ENCODE measurements around the gene CAPN5.
A peak's percentile ranks its signal among the peaks of the same experiment; 100 is the strongest.

CAPN5 gene

DNA sequence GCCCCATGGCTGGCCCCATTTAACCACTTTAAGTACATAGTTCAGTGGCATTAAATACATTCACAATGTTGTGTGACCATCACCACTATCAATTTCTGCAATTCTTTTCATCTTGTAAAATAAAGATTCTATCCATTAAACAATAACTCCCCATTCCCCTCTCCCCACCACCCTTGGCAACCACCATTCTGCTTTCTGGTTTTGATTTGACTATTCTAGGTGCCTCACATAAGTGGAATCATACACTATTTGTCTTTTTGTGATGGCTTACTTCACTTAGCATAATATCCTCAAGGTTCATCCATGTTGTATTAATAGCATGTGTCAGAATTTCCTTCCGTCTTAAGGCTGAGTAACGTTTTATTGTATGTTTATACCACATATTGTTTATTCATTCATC lies 68.3 kb downstream of the CAPN5 start:
- DNase-seq (ENCODE audit: low spot score), result no peak

DNA sequence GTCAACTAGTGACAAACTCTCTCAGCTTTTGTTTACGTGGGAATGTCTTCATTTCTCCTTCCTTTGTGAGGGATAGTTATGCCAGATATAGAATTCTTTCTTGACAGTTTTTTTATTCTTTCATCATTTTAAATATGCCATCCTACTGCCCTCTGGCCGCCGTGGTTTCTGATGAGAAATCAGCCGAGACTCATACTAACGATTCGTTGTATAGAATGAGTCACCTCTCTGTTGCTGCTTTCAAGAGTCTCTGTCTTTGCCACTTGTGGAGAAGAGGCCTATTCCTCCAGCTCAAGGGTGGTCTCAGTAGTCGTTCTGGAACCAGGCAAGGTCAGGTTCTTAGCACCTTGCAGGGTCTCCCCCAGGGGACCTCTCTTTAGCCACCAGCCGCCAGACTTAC lies 69.3 kb downstream of the CAPN5 start:
- DNase-seq (ENCODE audit: low spot score), result no peak

DNA sequence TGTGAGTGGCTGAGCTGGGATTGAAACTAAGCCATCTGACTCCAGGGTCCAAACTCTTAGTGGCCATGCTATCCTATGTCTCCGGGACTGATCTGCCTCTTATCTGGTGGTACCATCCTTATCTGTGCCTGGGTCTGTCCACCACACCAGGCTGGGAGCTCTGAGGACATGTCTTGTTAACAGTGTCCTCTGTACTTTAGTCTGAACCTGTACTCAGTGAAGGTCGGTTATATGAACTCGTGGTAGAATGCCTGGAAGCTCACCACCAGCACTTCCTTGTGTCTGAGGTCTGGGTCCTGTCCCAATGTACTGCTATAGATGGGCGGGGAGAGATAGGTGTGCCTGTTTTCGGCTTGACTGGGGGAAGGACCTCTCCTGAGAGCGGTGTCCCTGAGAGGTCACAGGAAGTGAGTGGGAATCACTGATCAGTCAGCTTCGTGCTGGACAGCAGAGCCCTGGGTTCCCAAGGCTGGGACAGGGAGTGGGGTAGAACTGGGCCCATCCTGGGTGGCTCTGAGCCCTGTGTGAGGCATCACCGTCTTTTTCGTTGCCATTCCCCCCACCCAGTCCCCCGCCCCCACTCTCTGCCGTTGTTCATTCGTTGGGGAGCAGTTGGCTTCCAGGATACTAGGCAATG lies 70.1 kb downstream of the CAPN5 start:
- DNase-seq (ENCODE audit: low spot score), result no peak

DNA sequence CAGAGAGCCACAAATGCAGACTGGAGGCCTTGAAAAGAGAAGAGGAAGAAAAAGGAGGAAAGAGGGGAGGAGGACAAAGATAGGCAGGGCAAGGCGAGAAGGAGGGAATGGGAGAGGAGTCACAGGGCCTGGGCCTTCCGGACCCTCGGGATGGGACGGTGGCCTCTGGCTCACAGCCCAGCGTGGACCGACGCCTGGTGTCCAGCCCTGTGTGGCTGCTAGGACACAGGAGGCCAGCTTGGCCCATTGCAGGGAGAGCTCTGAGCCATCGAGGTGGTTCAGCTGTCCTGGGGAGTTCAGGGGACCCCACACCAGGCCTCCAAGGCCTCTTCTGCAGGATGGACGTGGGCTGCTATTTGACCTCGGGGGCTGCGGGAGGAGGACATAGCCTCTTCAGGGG lies 70.7 kb downstream of the CAPN5 start:
- DNase-seq (ENCODE audit: low spot score), result no peak

DNA sequence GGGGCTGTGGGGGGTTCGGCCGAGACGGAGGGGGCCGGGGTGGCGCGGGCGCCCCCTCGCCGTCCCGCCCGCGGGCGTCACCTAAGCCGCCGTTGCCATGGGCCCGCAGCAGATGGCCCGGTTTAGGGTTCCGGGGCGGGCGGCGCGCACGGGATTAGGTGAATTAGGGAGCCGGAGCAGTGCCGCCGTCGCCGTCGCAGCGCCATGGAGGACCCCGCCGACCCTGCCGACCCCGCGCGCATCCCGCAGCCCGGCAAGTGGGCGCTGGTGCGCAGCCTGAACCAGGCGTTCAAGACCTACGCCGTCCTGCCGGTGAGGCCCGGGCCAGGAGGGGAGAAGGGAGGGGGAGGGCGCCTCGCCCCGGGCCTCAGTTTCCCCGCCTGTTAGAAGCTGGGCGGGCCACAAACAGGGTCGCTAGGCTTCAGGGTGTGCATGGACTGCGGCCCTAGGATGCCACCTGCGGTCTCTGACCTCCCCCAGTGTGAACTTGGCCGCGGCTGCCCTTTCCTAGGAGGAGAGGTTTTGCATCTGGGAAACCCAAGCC lies 71.4 kb downstream of the CAPN5 start:
- no peak for DNase-seq (ENCODE audit: low spot score)

DNA sequence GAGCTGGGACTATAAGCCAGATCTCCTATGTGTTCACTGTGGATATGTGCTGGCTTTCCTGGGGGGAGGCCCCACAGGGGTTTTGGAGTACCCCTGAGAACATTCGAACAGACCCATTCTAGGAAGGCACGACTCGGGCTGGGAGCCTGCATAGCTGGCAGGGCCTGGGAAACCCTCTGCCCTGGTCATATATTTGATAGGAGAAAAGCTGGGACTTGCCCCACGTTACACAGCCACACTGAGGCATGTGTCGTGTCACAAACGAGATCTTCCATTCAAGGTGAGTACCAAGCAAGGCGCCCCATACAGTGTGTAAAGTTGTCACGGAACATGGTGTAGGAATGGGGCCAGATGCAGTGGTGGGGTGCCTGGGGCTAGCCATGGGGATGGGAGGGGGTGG lies 72.4 kb downstream of the CAPN5 start:
- no peak for DNase-seq (ENCODE audit: low spot score)

DNA sequence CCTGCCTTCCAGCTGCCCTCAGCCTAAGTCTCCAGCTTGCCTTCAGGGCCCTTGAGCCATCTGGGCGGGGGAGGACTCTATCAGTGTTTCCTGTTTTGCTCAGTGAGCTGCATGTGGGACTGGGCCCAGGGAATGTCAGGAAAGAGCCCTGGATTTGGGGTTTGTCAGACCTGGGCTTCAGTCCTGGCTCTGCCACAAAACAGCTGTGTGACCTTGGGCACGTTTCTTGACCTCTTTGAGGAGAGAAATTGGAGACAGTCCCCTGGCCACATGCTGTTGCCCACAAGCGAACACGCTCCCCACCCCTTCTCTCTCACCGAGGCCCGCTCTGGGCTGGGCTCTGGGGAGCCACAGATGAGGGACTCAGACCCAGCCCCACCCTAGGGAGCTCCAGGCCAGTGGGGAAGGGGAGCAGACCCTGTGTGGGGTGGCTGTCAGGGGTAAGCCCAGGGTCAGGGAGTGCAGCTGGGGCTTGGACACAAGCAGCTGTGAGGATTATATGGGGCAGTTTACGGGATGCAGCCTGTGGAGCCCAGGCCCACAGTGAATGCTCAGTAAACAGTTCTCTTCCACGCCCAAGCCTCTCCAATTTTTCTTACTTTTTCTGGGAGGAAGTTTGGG lies 73.6 kb downstream of the CAPN5 start:
- DNase-seq (ENCODE audit: low spot score), result no peak

DNA sequence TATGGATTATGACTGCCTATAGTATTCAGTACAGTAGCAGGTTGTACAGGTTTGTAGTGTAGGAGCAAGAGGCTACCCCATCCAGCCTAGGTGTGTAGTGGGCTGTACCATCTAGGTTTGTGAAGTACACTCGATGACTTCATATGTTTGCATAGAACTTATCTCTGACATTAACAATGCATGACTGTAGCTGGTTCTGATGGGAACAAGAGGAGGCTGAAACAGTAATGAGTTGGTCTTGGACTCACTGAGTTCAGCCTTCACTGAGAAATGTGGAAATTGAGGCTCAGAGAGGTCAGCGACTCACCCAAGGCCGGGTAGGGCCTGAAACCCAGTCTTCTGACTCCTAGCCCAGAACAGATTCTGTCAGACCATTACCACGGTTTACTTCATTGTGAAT lies 74.3 kb downstream of the CAPN5 start:
- DNase-seq (ENCODE audit: low spot score), result no peak

DNA sequence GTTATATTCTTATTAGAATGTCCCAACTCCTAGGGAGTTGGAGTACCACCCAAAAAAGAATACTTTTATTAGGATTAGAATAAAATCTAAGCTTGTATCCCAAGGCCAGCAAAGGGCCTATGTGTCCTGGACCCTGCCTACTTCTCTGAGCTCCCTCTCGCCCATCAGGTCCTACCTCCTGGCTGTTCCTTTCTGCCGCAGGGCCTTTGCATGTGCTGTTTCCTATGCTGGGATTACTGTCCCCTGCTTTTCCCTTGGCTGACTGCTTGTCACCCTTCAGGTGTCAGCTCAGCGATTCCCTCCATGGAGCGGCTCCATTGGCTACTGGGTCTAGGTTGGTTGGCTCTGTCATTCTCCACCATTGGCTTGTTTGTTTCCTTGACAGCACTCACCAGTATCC lies 74.7 kb downstream of the CAPN5 start:
- no peak for DNase-seq (ENCODE audit: low spot score)

DNA sequence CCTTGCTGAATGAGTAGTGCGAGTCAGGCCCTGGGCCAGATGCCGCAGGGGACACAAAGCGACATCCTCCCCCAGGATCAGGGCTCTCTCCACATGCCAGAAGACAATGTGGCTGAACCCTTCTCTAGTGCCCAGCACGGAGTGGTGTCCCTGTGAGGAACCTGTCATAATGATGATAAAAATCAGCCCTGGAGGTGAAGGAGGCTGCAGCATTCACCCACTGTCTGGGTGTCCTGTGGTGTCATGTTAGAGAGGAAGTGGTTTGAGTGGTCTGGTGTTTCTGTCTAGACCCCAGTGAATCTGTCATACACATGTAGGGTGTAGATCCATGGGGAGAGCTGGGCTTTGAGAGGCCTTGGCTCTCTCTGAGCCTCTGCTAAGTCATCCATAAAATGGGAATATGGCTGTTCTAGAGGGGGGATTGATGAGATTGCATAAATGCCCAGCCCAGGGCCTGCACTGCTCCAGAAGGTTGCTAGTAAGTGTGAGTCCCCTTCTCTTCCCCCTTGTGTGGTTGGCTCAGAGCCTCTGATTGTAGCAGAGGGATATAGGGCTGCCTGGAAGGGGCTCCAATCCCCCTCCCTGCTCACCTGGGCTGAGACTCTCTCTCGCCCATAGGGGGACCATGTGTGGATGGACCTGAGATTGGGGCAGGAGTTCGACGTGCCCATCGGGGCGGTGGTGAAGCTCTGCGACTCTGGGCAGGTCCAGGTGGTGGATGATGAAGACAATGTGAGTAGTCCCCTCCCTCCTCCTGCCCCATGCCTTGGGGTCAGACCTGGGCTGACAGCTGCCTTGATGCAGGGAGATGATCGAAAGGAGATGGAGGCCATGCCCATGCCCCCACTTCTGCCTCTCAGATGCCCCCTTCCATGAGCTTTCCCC lies 75.6 kb downstream of the CAPN5 start:
- DNase-seq (ENCODE audit: low spot score), result no peak

DNA sequence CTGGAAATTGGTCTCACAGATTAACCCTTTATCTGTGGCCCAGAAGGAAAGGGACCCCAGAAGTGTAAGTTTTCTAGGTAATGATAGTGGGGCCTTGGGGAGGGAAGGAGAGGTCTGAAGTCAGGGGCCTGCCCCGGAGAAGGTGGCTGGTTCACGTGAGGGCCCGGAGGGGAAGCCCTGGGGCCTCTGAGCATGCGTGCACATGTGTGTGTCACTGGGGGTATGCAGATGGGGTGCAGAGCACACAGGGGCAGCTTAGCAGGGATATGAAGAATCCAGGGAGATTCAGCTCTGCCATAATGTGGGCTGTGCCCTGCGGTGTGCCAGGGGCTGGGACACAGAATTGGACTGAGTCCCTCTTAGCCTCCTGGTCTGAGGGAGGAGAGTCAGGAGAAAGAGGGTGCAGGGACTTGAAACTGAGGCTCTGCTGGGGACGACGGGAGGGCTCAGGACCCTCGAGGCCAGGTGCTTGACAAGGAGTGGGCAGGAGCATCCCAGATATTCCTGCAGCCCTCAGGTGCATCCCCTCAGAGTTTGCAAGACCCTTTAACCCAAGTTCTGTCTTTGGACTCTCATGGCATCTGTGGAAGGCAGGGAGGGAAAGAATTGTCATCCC lies 76.7 kb downstream of the CAPN5 start:
- no peak for DNase-seq (ENCODE audit: low spot score)

DNA sequence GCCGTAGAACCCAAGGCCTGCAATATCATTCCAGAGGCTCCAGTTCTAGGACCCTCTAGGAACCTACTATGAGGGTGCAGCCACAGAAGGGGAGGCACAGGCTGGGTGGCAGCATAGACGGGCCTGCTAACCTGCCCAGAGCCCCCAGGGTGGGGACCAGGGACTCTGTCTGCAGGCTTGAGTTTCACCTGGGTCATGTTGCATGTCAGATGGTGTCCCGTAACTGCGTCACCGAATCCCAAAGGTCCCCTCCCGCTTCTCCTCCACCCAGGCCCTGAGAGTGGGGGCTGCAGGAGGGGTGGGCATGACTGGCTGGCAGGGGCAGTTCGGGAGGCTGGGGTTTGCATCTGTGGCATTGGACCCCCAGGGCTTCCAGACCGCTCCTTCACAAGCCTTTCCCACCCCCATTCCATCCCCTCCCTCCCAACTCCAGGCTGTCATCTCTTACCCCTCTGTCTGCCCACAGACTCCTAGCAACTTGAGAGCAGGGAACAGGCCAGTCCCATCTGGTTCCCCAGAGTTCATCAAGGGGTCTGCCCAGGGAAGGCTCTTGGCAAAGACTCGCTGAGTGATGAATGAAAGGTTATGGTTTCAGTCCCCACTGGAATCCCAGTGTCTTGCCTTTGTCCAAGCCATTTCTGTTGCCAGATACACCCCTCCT lies 77.6 kb downstream of the CAPN5 start:
- DNase-seq (ENCODE audit: low spot score), result no peak

DNA sequence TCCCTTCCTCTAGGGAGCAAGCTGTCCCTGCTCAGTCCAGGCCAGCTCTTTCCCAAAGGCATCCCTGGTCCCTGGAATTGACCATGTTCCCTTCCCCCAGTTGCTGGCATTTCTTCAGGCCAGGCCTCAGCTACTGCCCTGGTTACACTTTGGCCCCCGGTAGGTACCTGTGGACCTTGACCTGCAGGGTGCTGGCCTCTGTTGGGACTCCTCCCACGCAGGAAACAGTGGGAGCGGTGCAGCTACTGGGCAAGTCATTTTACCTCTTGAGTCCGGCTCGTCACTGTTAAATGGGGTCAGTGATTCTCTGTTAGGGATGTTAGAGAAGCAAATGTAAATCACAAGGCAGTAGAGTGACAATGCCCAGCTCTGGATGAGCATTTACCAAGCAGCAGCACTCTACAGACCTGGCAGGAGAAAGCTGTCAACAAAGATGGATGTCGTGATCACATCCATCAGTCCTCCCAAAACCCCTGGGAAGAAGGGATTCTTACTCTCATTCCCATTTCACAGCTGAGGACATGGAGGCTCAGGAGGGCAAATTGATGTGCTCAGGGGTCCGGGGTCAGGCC lies 78.2 kb downstream of the CAPN5 start:
- DNase-seq (ENCODE audit: low spot score), result peak; percentile 75

DNA sequence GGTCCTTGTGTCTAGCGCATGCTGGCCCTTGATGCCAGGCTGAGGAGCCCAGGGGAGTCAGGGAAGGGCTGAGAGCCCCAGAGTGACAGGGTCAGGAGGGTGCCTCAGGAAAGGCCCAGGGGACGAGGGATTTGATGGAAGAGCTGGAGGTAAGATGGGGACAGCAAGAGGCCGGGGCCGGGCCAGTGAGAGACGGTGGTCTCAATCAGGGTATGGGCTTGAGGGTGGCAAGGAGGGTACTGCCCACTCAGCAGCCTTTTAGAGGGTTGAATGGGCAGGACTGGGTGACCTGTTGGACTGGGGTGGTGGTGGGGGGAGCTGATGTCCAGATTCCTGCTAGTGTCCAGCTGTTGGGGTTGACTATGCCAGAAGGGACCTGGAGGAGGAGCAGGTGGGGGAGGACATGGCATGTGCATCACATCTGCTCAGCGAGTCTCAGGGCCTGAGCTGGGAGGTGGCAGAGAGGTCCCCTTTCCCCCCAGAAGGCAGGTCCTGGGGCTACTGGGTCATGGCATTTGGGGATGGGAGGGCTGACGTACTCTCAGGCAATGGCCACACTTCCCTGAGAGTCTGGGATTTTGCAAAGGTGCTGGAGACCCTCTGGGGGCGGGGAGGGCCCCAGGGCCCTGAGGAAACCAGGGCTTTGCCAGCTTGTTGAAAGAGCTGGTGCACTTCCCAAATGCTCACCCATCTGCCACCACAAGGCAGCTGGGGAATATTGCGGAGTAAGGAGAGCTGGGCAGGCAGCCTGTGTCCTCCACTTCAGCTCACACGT lies 79.7 kb downstream of the CAPN5 start:
- DNase-seq (ENCODE audit: low spot score), result no peak

DNA sequence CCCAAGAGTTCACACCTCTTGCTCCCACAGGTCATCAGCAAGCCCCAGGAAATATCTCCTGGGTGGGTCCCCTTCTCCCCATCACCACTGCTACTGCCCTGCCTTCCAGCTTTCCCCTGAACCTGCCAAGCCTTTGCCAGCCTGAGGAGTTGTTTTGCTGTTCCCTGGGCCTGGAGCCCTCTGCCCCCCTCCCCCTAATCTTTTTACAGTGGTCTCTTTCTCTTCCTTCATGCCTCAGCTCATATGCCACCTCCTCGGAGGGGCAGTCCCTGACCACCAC lies 80.2 kb downstream of the CAPN5 start:
- DNase-seq (ENCODE audit: low spot score), result no peak

DNA sequence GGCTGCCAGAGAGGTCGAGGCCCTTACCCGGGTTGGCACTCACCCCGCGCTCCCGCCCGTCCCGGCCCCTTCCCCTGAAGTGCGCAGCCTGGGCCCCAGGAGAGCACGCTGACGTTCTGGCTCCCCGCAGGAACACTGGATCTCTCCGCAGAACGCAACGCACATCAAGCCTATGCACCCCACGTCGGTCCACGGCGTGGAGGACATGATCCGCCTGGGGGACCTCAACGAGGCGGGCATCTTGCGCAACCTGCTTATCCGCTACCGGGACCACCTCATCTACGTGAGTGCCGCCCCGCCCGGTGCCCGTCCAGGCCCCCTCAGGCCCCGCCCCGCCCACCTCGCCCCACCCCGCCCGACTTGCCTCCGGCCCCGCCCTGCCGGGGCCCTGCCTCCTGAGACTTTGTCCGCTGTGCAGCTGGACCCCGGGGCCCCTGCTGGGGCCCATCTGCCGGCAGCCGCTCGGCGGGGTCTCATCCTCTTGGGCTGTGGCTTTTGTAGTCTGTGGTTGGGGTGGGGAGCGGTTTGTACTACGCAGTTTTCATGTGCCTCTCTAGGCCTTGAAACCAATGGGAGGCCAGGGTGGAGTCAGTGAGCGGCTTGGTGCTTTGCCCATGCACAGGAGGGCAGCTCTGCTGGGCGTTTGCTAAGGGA lies 81.0 kb downstream of the CAPN5 start:
- DNase-seq (ENCODE audit: low spot score), result peak; percentile 71

DNA sequence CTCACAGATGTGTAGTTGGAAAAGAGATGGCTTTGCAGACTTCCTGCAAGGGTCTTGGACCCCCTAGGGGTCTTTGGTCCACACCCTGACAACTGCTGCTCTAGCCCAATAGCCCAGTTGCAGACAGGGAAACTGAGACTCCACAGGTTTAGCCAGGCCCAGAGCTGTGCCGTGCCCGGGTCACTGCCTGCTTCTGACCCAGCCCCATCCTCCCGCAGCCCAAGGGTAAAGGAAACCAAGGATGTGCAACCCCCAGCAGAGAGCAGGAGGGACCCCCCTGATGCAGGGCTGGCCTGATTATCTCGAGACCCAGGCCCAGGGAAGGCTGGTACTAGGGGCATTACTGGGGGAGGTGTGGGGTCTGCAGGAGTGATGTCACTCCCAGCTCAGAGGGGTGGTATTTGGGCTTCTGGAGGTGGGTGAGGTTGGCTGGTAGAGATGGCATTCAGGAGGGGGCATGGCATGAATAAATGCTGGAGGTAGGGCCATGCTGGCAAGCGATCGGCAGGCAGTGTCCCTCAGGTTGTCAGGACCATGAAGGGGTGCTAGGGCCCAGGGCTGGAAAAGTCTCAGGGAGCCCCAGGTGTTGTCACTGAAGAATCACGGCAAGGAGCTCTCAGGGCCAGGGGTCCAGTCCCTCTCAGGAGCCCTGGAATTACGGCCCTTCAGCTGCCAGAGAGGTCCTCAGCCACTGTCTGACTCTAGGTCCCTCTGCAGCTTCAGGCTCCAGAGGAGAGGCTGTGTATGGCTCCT lies 82.4 kb downstream of the CAPN5 start:
- DNase-seq (ENCODE audit: low spot score), result no peak

DNA sequence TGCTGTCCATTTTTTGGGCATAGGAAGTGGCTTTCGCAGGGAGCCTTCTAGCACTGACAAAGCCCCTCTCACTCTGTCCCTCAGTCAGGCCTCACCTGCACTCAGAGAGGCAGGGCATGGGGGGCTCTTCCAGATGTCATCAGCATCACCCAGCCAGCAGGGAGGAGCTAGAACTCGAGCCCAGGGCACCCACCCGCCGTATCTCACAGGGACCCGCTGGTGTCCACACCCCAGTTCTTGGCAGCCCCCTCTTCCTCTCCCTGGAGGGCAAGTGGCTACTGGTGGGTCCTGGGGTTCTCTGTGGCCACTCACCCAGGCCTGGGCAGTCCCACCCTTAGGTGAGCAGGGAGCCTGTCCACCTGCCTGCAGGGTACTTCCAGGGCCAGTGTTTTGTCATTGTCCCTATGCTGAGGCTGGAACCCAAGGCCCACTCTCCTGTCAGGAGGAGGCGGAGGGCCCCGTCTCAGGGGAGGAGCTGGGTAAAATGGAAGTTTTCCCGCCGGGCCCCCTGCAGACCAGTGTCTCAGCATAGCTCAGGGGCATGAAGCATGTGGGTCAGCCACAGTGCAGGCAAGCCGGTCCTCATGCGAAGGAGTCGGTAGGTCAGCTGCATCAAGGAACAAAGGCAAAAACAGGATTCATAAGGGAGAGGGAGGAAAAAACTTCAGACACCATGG lies 83.1 kb downstream of the CAPN5 start:
- DNase-seq (ENCODE audit: low spot score), result no peak

DNA sequence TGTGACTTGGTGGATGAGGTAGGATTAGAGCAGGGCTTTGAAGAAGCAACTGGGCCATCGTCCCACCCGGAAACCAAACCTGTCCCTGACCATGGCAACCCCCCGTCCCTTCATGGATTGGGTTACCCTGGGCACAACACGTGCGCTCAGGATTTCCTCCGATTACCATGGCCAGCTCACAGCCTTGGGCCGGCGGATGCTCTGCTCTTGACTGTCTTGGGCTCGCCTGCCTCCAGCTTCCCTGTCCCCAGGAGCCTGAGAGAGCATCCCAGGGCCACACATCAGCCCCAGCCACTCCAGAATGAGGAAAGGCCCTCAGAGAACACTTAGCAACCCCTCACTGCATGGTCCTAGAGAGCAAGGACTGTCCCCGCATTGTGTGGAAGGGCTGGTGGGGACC lies 84.1 kb downstream of the CAPN5 start:
- DNase-seq (ENCODE audit: low spot score), result no peak
